GM12892 (cell line): ENCODE data around the gene RDH8.

Experiments used
- DNase-seq: peaks from one replicate; pipeline ENCODE4 v3.0.0; 2011; ENCODE audit not compliant: insufficient read length
- FAIRE-seq: peaks from 2 replicates; lab custom pipeline; 2011; peaks lifted over from hg19 to GRCh38; lab: Jason Lieb, UNC
- POLR2A ChIP-seq: IDR thresholded peaks from 2 replicates; pipeline ENCODE4 v1.6.1; 2011; ENCODE audit warnings: low read depth, low read length, control low read depth
- POLR2AphosphoS5 ChIP-seq: IDR thresholded peaks from 2 replicates; pipeline ENCODE4 v1.6.1; 2011; ENCODE audit warnings: low read depth, low read length, control low read depth
- TAF1 ChIP-seq: IDR thresholded peaks from 2 replicates; pipeline ENCODE4 v1.6.1; 2011; ENCODE audit warnings: low read depth, mild to moderate bottlenecking, control low read depth, low read length, borderline replicate concordance

Gene RDH8

DNA sequence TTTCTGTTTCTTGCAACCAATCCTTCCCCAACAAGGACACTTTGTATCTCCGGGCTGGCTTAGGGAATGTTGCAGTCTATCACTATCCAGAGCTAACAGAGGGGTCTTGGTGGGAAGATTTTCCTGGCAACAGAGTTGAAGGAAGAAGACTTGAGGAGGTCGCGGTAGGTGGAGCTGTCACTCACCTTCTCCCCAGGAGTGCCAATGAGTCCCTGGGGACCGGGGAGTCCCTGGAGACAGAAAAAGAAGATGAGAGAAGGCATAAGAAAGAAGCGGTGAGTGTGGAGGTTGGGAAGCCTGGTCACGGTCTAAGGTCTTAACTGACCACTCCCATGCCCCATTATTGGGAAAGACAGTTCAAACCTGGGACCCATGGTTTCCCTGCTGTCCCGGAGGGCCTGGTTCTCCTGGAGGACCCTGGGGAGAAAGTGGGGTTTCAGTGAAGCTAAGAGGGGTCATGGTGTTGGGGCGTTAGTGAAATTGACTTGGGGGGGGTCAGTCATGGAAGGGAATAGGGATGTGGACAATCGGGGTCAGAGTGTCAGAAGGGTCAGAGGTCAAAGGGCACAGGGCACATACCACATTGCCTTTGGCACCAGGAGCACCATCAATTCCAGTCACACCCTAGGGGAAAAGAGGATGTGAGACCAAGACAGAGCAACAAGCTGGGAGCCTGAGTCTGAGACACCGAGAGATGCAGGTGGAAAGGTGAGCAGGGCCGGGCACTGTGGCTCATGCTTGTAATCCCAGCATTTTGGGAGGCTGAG, 21.7 kb upstream of the RDH8 start:
- FAIRE-seq (no peak), DNase-seq (no peak)
- no peak for TF ChIP-seq POLR2A
- no peak for TF ChIP-seq TAF1
- TF ChIP-seq POLR2AphosphoS5 = no peak

DNA sequence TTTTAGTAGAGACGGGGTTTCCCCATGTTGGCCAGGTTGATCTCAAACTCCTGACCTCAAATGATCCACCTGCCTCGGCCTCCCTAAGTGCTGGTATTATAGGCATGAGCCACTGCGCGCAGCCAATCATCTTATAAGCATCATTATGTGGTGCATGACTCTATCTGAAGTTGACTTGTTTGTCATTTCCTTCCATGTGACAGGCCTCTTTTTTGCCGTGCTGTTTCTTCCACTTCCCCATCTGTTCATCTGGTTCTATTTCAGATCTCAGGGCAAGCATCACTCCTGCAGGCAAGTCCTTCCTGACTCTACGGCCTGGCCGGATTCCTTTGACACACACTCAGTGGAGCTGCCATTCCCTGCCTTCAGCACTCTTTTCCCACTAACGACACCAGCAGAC, 18.2 kb upstream of the RDH8 start:
- no peak for FAIRE-seq
- TF ChIP-seq POLR2A = no peak
- TF ChIP-seq POLR2AphosphoS5 = no peak
- TF ChIP-seq TAF1 = no peak
- DNase-seq = no peak

DNA sequence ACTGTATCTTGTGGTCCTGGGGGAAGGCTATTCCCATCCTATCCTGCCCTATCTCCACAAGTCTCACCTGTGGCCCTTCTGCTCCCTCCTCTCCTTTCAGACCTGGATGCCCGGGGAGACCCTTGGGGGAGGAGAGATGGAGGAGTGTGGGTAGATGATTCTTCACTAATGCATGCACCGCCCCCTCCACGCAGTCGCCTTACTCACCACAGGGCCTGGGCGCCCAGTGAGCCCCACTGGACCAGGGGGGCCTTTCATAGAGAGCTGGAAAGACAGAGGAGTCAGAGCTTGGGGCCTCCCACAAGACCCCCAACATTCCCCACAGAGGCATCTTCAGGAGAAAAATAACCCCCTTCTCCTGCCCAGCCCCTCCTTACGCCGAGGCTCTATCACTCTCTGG, 17.3 kb upstream of the RDH8 start:
- TF ChIP-seq TAF1 = no peak
- no peak for TF ChIP-seq POLR2A
- TF ChIP-seq POLR2AphosphoS5 = no peak
- FAIRE-seq = no peak
- no peak for DNase-seq

DNA sequence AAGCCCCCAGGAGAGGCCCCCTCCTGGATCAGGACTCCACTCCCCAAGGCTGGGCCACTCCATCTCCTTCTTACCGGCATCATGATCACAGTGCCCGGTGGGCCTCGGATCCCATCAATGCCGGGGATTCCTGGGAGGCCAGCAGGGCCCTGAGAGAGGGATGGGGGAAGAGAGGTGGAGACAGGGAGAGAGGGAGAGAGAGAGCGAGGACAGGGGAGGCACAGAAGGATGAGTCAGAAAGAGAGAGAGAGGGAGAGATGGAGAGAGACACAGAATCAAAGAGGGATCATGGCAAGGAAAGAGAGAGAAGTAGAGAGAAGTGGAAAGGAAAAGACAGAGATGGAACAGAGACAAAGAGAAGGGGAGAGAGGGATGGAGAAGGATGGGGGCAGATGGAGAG, 16.7 kb upstream of the RDH8 start:
- TF ChIP-seq POLR2AphosphoS5 (no peak), TAF1 (no peak), POLR2A (no peak)
- no peak for FAIRE-seq
- no peak for DNase-seq

DNA sequence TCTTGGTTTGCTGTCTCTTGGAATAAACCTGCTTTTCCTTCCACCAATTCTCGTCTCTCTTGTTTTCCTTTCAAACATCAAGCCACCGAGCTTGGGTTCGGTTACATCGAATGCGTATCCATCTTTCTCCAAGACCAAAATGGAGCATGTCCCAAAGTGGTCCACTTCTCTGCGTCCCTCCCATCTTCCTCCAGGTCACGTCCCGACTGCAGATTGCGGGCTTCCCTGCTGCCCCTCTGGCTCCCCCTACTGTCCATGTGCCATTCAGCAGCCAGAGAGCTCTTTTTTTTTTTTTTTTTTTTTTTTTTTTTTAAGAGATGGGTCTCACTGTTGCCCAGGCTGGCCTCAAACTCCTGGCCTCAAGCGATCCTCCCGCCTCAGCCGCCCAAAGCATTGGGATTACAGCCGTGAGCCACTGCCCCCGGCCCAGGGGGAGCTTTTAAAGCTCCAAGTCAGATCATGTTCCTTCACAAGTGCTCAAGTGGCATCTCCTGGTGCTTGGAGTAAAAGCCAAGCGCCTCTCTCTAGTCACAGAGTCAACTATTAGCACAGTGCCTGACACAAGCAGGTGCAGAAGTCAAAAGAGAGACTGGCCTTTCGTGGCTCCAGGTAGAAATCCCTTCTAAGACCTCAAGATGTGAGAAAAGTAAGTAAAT, 13.0 kb upstream of the RDH8 start:
- DNase-seq (peak; percentile 74), FAIRE-seq (peak; percentile 76)
- TF ChIP-seq POLR2AphosphoS5 (no peak), POLR2A (no peak), TAF1 (no peak)

DNA sequence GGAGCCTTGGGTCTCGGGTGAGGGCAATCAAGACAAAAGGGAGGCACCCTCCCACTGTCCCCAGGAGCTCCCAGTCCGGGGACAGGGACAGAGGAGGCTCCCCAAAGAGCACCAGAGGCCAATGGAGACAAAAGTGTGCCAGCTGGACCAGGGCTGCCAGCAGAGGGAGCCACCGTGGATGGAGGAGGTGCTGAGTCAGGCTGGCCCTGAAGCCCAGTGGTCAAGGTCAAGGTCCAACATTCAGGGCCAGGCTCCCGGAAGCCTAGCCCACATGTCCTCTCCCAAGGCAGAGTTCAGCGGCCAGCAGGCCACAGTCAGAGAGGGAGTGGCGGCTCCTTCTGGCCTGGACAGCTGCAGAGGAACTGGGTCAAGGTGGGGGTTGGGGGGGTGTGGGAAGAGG, 11.4 kb upstream of the RDH8 start:
- DNase-seq = no peak

DNA sequence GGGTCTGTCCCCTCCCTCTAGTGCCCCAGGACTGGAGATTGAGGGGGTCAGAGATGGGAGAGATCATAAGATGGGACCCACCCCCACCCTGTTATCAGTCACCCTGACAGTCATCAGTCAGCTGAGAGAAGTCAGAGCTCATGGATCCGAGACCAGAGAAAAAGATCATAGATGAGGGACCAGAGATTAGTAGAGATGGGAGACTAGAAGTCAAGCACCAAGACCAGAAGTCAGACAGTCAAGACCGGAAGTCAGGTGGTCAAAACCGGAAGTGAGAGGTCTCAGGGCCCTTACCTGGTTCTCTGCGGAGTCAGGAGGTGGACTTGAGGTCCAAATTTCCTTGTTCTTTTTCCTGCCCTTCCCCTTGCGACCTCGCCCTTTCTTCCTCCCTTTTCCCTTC, 10.0 kb upstream of the RDH8 start:
- no peak for TF ChIP-seq POLR2AphosphoS5
- no peak for TF ChIP-seq POLR2A
- TF ChIP-seq TAF1 = no peak

More for the DNA sequence above, 11.4 kb upstream of the RDH8 start:
- FAIRE-seq = no peak
- TF ChIP-seq POLR2AphosphoS5 (no peak), POLR2A (no peak), TAF1 (no peak)

DNA sequence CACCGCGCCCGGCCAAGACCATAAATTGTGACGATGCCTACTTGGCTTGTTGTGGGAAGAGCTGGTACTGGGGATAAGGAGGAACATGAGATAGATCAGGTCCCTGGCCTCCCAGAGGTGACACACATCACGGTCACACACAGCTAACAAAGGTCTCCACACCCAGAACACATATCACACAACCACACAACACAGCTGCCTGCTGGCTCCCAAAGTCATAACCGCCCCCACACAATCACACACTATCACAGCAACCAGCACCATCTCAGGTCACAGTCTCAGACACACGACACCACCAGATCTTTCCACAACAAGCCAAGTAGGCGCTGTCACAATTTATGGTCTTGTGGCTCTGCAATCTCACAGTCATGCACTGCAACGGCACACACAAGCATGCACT, 8.7 kb upstream of the RDH8 start:
- no peak for DNase-seq
- FAIRE-seq = no peak
- TF ChIP-seq POLR2A = no peak
- TF ChIP-seq TAF1 = no peak
- no peak for TF ChIP-seq POLR2AphosphoS5

More for the DNA sequence above, 10.0 kb upstream of the RDH8 start:
- no peak for FAIRE-seq
- no peak for DNase-seq

DNA sequence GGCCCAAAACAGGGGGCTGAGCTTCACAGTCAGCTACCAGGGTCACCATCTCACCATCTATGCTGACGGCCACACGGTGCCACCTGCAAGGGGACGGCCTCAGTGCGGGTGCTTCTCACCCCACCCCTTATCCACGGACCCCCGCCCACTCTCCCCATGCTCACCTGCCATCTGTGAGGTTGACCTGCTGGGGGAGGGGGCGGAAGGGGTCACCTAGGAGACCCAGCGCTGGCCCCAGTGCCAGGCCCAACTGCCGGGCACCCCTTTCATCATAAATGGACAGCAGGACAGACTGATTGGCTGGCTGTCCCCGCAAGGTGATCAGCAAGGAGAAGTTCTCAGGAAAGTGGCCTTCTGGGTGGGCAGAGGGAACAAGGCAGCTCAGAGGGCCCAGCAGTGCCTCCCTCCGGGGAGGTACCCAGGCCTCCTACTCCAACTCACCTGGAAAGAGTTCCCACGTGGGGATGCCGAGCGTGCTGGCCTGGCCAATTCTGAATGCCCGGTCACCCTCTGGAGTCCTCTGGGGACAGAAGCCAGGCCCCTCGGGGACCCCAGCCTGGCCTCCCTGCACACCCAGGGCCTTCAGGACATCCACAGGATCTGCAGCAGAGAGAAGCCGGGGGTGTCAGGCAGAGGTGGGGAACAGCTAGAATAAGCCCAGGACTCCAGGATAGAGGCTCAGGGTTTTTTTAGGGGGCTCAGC, 7.5 kb upstream of the RDH8 start:
- FAIRE-seq = no peak
- no peak for TF ChIP-seq TAF1
- TF ChIP-seq POLR2A = no peak
- no peak for TF ChIP-seq POLR2AphosphoS5
- DNase-seq = no peak

DNA sequence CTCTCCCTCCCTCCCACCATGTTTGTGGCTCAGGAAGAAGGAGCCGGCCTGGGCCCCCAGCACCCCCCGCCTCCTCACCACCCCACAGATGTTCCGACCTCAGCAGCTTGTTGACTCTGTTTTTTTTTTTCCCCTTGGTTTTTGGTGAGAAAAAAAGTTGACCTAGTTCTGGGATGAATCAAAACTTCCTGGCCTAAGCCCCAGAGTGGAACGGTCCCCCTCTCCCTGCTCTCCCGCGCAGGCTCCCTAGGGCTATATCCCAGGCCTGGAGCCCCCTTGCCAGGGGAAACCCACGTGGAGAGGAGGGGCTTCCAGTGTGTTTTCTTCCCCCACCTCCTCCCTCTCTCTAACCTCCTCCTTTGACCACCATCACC, 7.0 kb upstream of the RDH8 start:
- no peak for TF ChIP-seq POLR2AphosphoS5
- no peak for TF ChIP-seq POLR2A
- no peak for TF ChIP-seq TAF1
- FAIRE-seq (no peak), DNase-seq (no peak)

DNA sequence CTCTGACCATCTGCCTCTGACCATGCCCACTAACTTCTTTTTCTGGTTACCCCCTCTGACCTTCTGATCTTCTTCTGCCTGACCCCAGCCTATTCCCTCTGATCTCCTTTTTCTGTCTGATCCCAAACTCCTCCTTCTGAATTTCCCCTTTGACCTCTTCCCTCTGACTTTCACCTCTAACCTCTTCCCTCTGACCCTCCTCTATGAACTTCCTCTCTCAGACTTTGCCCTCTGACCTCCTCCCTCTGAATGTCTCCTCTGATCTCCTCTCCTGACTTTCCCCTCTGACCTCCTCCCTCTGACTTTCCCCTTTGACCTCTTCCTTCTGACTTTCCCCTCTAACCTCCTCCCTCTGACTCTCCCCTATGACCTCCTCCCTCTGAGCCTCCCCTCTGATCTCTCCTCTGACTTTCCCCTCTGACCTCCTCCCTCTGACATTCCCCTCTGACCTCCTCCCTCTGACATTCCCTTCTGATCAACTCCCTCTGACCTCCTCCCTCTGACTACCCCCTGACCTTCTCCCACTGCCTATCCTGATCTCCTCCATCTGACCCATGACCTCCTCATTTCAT, 6.4 kb upstream of the RDH8 start:
- TF ChIP-seq TAF1 (no peak), POLR2A (no peak)
- FAIRE-seq = no peak
- no peak for DNase-seq
